ENCODE measurements around the gene BNC1.
"Not testable (repeated sequence)": the region's sequence is repeated elsewhere in the genome, so short reads cannot be mapped to it uniquely, and the experiment has no call there.

The BNC1 gene

DNA sequence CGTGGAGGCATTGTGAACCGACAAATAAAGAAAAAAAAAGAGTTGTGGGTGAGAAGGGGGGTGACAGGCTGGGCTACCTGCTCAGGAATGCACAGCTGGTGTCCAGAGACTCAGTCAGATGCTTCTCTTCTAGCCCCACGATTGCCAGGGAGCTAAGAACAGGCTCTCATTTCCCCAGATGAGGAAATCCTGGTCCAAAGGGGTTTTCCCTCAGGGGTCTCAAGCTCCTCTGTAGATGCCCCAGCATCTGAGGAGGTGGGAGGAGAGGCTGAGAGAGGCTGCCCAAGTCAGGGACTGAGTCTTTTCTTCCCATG lies 35.5 kb downstream of the BNC1 start:
- no peak for DNase-seq (ENCODE audit: low read depth in 3 of 3)

DNA sequence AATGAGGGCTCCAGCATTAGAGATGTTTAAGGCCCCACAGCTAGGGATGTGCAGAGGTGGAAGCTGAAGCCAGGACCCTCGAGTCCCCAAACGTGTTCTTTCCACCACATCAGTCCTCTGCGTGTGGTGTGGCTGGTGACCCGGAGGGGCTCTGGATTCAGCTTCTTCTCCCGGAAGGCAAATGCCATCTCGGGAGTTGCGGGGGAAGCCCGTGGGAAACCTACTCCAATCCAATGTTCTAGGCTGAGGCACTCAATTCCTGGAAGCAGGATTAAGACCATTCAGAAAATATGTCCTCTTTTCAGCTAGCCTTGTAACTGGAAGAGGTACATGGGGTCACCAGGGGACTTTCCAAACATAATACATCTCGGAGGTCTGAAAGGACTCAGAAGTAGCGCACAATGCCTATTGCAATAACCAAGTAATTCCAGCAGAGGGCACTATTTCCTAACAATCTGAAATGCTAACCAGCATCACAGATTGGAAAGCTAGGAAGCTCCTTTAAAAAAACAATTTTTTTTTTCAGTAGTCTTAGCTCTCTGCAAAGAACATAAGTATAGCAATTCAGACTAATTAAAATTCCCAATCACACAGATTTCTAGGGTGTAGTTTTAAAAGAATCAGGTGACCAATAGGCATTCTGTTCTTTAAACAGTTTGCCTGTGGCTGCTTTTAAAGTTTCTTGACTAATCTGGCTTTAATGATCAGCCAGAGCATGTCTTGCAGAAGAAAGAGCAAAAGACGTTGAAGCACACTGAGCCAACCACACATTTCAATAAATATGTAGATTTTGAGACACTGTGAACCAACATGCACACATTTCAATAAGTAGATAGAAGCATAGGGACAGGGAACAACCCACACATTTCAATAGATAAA lies 36.1 kb downstream of the BNC1 start:
- DNase-seq (ENCODE audit: low read depth in 3 of 3) = peak in 1 of 3 donors; percentile 12

DNA sequence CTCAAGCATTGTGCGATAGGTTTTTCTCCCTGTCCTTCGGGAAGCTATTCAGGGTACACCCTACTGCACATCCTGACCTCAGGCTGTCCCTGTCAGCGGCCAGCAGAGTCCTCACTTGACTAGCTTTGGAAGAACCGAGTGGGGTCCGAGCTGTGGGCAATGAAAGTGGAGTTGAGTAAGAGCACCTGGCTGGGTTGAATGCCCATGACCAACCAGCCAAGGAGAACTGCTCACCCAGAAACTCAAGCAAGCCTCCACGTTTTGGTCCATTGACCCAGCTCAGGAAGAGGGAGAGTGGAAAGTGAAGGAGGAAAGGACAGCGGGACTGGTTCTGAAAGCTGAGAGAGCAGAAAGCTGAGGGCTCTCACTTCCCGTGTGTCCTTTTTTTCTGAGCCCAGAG lies 40.8 kb downstream of the BNC1 start:
- DNase-seq (ENCODE audit: low read depth in 3 of 3) = no peak

DNA sequence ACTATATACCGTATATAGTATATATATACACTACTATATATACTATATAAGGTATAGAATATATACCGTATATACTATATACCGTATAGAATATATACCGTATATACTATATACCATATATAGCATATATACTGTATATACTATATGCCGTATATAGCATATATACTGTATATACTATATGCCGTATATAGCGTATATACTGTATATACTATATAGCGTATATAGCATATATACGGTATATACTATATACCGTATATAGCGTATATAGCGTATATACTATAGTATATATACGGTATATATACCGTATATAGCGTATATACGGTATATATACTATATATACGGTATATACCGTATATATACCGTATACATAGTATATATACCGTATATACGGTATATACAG lies 54.2 kb downstream of the BNC1 start:
- no peak for DNase-seq (ENCODE audit: low read depth in 3 of 3)

DNA sequence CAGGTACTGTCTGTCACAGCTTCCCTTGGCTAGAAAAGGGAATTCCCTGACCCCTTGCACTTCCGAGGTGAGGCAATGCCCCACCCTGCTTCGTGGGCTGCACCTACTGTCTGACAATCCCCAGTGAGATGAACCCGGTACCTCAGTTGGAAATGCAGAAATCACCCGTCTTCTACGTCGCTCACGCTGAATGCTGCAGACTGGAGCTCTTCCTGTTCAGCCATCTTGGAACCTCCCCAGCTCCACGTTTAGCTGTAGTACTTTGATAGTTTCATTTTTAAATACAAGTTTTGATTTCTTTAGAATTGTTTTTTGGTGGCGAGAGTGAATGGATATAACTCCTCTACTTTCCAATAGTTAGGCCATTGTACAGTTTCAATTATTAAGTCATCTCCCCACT lies 59.0 kb downstream of the BNC1 start:
- DNase-seq (ENCODE audit: low read depth in 3 of 3) = no peak

DNA sequence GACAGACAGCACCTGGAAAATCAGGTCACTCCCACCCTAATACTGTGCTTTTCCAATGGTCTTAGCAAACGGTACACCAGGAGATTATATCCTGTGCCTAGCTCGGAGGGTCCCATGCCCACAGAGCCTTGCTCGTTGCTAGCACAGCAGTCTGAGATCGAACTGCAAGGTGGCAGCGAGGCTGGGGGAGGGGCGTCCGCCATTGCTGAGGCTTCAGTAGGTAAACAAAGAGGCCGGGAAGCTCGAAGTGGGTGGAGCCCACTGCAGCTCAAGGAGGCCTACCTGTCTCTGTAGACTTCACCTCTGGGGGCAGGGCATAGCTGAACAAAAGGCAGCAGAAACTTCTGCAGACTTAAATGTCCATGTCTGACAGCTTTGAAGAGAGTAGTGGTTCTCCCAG lies 62.7 kb downstream of the BNC1 start:
- not testable (repeated sequence) for DNase-seq (ENCODE audit: low read depth in 3 of 3)

DNA sequence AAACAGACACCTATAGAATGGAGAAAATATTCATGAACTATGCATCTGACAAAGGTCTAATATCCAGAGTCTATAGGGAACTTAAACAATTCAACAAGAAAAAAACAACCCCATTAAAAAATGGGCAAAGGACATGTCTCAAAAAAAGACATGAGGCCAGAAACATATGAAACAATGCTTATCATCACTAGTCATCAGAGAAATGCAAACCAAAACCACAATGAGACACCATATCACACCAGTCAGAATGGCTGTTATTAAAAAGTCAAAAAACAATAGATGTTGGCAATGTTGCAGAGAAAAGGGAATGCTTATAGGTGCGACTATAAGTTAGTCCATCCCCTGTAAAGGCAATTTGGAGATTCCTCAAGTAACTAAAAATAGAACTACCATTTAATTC lies 65.4 kb downstream of the BNC1 start:
- DNase-seq (ENCODE audit: low read depth in 3 of 3) = no peak

DNA sequence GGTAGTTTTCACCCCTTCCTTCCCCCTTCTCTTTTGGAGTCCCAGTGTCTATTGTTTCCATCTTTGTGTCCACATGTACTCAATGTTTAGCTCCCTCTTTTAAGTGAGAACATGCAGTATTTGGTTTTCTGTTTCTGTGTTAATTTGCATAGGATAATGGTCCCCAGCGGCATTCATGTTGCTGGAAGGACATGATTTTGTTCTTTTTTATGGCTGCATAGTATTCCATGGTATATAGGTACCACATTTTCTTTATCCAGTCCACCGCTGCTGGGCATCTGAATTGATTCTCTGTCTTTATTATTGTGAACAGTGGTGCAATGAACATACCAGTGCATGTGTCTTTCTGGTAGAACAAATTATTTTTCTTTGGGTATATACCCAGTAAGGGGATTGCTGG lies 69.2 kb downstream of the BNC1 start:
- no peak for DNase-seq (ENCODE audit: low read depth in 3 of 3)

DNA sequence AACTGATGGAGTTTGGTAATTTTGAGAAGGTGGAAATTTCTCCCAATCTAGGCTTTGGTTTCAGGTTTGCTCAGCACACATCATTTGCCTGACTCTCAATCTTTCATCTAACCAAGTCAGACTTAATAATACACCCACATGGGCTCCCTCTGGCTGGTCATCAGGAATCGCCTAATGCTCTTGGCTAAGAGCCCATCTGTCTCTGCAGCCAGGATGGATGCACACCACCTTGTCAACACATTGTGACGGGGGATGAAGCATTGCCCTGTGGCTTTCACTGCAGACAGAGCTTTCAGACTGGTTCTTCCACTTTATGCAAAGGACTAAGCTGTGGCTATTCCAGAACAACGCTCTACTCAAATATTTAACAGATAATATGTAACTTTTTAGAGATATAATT lies 73.8 kb downstream of the BNC1 start:
- no peak for DNase-seq (ENCODE audit: low read depth in 3 of 3)

DNA sequence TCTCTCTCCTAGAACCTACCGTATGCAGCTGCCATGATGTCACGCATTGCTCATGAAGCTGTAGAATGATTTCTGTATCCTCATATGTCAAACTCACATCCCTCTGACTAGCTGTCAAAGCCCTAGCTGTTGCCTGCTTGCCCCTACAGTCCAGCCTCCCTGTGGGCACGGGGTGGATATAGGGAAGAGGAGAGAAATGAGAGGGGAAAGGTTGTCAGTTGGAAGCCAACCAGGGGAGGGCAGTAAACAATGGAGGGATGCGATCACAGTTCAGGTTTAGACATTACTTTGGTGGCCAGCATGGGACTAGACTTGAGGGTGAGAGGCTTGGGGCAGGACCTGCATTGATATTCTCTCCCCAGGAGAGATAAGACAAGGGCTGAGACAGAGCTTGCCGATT lies 75.1 kb downstream of the BNC1 start:
- no peak for DNase-seq (ENCODE audit: low read depth in 3 of 3)

DNA sequence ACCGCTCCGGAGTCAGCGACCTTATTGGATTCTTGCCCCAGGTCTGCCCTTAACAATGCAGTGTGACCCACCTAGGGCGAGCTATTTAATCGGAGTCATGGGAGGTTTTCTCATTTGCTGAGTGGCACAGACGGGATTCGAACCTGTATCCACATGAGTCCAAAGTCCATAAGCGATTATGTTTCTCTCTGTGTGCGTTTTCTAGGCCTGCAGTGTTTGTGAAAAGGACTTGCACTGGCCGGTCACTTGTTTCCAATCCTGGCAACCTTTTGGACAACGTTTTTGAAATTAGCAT lies 76.2 kb downstream of the BNC1 start:
- DNase-seq (ENCODE audit: low read depth in 3 of 3) = no peak

DNA sequence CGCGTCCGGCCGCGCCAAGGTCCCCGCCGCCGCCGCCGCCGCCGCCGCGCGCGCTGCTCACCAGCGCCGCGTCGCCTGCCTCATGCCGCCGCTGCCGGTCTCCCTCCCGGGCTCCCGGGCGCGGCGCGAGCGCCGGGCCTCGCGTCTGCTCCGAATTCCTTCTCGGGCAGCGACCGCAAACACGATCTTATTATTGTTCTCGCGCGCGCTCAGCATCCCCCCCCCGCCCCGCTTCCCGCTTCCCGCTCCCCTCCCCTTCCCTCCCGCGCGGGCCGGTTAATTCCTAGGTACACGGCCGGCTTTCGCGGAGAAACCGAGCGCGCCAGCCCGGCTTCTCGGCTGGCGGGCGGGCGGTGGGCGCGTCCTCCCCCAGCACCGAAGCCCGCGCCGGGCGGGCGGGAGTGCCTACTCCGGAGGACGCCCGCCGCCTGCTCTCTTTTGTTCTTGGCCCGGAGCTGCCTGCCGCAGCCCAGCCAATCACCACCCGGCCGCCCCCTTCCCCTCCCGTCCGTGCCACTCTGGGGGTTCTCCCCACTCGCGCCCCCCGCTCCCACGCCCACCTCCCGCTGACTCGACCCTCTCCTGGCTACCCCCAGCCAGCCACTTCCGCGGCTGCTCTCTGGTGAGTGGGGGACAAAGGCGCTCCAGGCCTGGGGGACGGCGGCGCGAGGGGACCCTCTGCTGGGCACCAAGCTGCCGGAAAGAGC lies 76.7 kb downstream of the BNC1 start, which contains the start of gene HDGFL3:
Gene HDGFL3 (minus strand): TSS at position 164 of the 707 bp plus-strand sequence. CDS start 409 bp downstream, outside the sequence.
- no peak for DNase-seq (ENCODE audit: low read depth in 3 of 3)

DNA sequence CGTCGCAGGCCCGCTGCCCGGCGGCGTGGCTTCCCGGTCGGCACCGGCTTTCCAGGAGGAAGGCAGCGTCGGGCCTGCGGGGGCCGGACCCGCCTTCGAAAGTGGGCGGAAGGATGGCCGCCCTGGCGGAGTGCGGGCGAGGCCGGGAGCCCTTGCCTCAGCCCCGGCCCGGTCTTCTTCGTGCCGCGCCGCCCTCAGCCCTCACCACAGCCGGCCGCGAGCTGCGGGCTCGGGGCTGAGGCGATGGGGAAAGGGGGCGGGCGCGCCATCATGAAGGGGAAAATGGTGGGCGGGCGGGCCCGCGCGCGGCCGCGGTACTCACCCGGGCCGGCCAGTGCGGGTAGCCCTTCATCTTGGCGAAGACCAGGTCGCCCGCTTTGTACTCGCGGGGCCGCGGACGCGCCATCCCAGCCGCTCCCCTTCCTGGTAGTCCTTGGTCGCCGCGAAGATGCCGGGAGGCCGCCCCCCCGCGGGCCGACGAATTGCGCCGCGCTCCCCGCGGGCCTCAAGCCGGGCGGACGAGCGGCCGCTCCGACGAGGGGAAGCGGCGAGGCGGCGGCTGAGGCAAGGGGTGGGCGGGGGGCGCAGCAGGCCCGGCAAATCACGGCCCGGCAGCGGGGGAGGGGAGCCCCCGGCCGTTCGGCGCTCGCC lies 77.3 kb downstream of the BNC1 start:
- no peak for DNase-seq (ENCODE audit: low read depth in 3 of 3)

DNA sequence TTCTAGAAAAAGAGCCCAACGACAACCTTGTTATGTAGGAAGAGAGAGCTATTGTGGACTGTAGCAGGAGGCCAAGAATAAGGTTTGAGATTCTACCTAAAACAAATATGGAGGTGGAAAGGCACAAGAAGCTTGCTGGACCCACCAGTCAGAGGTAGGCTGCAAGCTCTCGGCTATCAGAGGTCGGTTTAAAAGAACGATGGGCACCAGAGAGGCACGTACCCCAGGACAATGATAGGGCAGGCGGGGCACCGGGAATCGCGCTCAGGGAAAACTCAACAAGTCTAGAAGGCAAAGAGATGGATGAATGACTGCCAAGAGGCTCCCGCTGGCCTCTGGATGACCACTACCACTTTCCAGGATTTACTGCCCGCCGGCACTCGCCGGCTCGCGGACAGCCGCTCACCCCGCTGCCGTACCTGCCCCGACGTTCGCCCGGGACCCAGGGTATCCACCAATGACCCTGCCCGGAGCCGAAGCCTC lies 77.9 kb downstream of the BNC1 start:
- DNase-seq (ENCODE audit: low read depth in 3 of 3) = no peak

All from stimulated activated CD4-positive, alpha-beta T cell treated with anti-CD3 and anti-CD28 coated beads, TNF-alpha, amount 100 ng/mL, for 48 hours (primary cell).